ENCODE measurements around the gene PHYHD1.

DNA sequence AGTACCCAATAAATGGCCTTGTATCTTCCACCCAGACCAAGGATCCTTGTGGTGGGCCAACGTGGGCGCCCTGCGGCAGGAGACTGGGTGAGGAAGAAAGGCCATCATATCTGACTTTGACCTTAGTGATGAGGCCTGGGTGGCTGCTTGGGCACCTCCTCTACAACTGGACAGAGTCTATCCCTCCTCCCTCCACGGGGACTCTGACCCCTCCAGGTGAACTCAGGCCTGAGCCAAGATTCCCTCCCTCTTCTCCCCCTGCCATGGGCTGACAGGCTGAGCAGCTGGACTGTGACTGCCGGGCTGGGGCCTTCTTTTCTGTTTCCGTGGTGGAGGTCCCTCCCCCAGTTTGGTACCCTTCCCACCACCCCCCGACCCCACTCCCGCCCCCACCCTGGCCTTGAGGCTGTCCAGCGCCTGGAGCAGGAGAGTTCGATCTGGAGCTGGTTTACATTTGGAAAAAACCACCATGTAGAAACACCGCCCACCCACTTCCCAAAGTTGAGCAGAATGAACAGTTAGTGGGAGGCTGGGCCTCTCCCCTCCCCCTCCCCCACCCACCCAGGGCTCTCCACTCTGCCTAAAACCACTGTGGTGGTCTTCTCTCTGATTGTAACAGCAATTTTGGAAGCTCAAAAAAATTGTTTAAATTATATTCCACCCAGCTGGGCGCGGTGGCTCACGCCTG, 1.2 kb upstream of the PHYHD1 start:
- TF ChIP-seq POLR2A (IDR thresholded peaks at IDR 0.05) (no peak), POLR2AphosphoS5 (IDR thresholded peaks at IDR 0.05) (no peak)
- TF ChIP-seq, protein P1, sequence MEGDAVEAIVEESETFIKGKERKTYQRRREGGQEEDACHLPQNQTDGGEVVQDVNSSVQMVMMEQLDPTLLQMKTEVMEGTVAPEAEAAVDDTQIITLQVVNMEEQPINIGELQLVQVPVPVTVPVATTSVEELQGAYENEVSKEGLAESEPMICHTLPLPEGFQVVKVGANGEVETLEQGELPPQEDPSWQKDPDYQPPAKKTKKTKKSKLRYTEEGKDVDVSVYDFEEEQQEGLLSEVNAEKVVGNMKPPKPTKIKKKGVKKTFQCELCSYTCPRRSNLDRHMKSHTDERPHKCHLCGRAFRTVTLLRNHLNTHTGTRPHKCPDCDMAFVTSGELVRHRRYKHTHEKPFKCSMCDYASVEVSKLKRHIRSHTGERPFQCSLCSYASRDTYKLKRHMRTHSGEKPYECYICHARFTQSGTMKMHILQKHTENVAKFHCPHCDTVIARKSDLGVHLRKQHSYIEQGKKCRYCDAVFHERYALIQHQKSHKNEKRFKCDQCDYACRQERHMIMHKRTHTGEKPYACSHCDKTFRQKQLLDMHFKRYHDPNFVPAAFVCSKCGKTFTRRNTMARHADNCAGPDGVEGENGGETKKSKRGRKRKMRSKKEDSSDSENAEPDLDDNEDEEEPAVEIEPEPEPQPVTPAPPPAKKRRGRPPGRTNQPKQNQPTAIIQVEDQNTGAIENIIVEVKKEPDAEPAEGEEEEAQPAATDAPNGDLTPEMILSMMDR (IDR thresholded peaks at IDR 0.05): no peak
